Astrocyte of the spinal cord (primary cell): ENCODE measurements around the gene TENM4.
"Not testable (repeated sequence)": the region's sequence is repeated elsewhere in the genome, so short reads cannot be mapped to it uniquely, and the experiment has no call there.

Source experiments
- DNase-seq: peaks from one replicate; pipeline ENCODE4 v3.0.0; 2011; ENCODE audit warnings: low read depth, low spot score
- H3K4me3 ChIP-seq: 2 replicates; pipeline ENCODE4 v1.5.1; 2011; ENCODE audit warnings: low read depth, mild to moderate bottlenecking, low read length, moderate library complexity
- CTCF ChIP-seq: IDR thresholded peaks from 2 replicates; pipeline ENCODE4 v1.5.1; 2012; ENCODE audit warnings: low read depth, mild to moderate bottlenecking, low read length, inconsistent platforms
- in situ Hi-C: cut with HindIII; loops from 2 replicates; pipeline ENCODE4 v1.10.0; 2017; ENCODE audit warnings: low sequenced_read_pairs

The TENM4 gene

GRCh38 chr11:78831571-78831970 is 609.3 kb downstream of the TENM4 start:
- in situ Hi-C loops, result no loop called here
- no peak overlapping the region for H3K4me3 ChIP-seq
- no peak for TF ChIP-seq CTCF
- no peak for DNase-seq

GRCh38 chr11:78830277-78830819 is 610.5 kb downstream of the TENM4 start:
- in situ Hi-C loops, result no loop called here
- TF ChIP-seq CTCF, result no peak

GRCh38 chr11:78829146-78829545 is 611.7 kb downstream of the TENM4 start:
- no peak for DNase-seq
- no peak for TF ChIP-seq CTCF
- H3K4me3 ChIP-seq, result no peak overlapping the region
- in situ Hi-C loops, result no loop called here

More at GRCh38 chr11:78830277-78830819, 610.5 kb downstream of the TENM4 start:
- H3K4me3 ChIP-seq, result no peak overlapping the region
- no peak for DNase-seq

- H3K4me3 ChIP-seq, result no peak overlapping the region
- in situ Hi-C loops, result no loop called here
- TF ChIP-seq CTCF, result no peak
- DNase-seq, result no peak
These were observed 612.2 kb downstream of the TENM4 start for GRCh38 chr11:78828676-78829075.

- in situ Hi-C loops, H3K4me3 ChIP-seq, DNase-seq: not testable (repeated sequence)
These were observed 613.5 kb downstream of the TENM4 start for GRCh38 chr11:78827291-78827690.

- no peak overlapping the region for H3K4me3 ChIP-seq
- in situ Hi-C loops, result no loop called here
- no peak for TF ChIP-seq CTCF
- peak; percentile 36 for DNase-seq
These were observed 615.2 kb downstream of the TENM4 start for GRCh38 chr11:78825591-78826020.

GRCh38 chr11:78823588-78823987 is 617.2 kb downstream of the TENM4 start:
- H3K4me3 ChIP-seq, result no peak overlapping the region
- TF ChIP-seq CTCF, result no peak
- in situ Hi-C loops, result no loop called here
- DNase-seq, result no peak
